HEK293 (cell line): Measurements from ENCODE around the gene SH3BP5.

ENCODE experiments used
- BCL6B ChIP-seq: fragments of 450-650 bp; formaldehyde crosslinking; IDR thresholded peaks from 2 replicates; pipeline ENCODE4 v1.5.1; 2017; ENCODE audit warnings: missing biosample characterization, missing genetic modification characterization
- KLF7 ChIP-seq: fragments of 450-650 bp; formaldehyde crosslinking; IDR thresholded peaks from 2 replicates; pipeline ENCODE4 v1.5.1; 2016; ENCODE audit warnings: missing biosample characterization, missing genetic modification characterization, borderline replicate concordance
- KLF9 ChIP-seq: fragments of 450-650 bp; formaldehyde crosslinking; IDR thresholded peaks from 2 replicates; pipeline ENCODE4 v1.5.1; 2016; ENCODE audit warnings: missing biosample characterization, missing genetic modification characterization, low read depth
- MZF1 ChIP-seq: fragments of 450-650 bp; formaldehyde crosslinking; IDR thresholded peaks from 2 replicates; pipeline ENCODE4 v1.5.1; 2017; ENCODE audit warnings: missing biosample characterization, missing genetic modification characterization, borderline replicate concordance
- PRDM10 ChIP-seq: fragments of 450-650 bp; formaldehyde crosslinking; IDR thresholded peaks from 2 replicates; pipeline ENCODE4 v1.5.1; 2016; ENCODE audit warnings: missing biosample characterization, missing genetic modification characterization
- PRDM4 ChIP-seq: fragments of 450-650 bp; formaldehyde crosslinking; IDR thresholded peaks from 2 replicates; pipeline ENCODE4 v1.5.1; 2017; ENCODE audit warnings: missing biosample characterization, missing genetic modification characterization
- SALL2 ChIP-seq: fragments of 450-650 bp; formaldehyde crosslinking; IDR thresholded peaks from 2 replicates; pipeline ENCODE4 v1.5.0; 2017; ENCODE audit warnings: missing biosample characterization, mild to moderate bottlenecking, missing genetic modification characterization, borderline replicate concordance
- SP7 ChIP-seq: fragments of 450-650 bp; formaldehyde crosslinking; IDR thresholded peaks from 2 replicates; pipeline ENCODE4 v1.5.1; 2016; ENCODE audit warnings: missing biosample characterization, missing genetic modification characterization
- YY2 ChIP-seq: fragments of 450-650 bp; formaldehyde crosslinking; IDR thresholded peaks from 2 replicates; pipeline ENCODE4 v1.5.1; 2016; ENCODE audit warnings: missing biosample characterization, missing genetic modification characterization
- ZBTB48 ChIP-seq: fragments of 450-650 bp; formaldehyde crosslinking; IDR thresholded peaks from 2 replicates; pipeline ENCODE4 v1.5.1; 2016; ENCODE audit warnings: missing biosample characterization, missing genetic modification characterization
- ZBTB8A ChIP-seq: fragments of 450-650 bp; formaldehyde crosslinking; IDR thresholded peaks from 2 replicates; pipeline ENCODE4 v1.5.1; 2016; ENCODE audit warnings: missing biosample characterization, missing genetic modification characterization
- ZNF157 ChIP-seq: fragments of 450-650 bp; formaldehyde crosslinking; IDR thresholded peaks from 2 replicates; pipeline ENCODE4 v1.5.1; 2016; ENCODE audit warnings: missing biosample characterization, missing genetic modification characterization
- ZNF18 ChIP-seq: fragments of 450-650 bp; formaldehyde crosslinking; IDR thresholded peaks from 2 replicates; pipeline ENCODE4 v1.5.1; 2016; ENCODE audit warnings: missing biosample characterization, missing genetic modification characterization
- ZNF292 ChIP-seq: fragments of 450-650 bp; formaldehyde crosslinking; IDR thresholded peaks from 2 replicates; pipeline ENCODE4 v1.5.1; 2016; ENCODE audit warnings: low read depth, missing biosample characterization, missing genetic modification characterization, borderline replicate concordance
- ZNF350 ChIP-seq: fragments of 450-650 bp; formaldehyde crosslinking; IDR thresholded peaks from 2 replicates; pipeline ENCODE4 v1.5.0; 2017; ENCODE audit warnings: missing biosample characterization, mild to moderate bottlenecking, missing genetic modification characterization
- ZNF394 ChIP-seq: fragments of 450-650 bp; formaldehyde crosslinking; IDR thresholded peaks from 2 replicates; pipeline ENCODE4 v1.5.1; 2016; ENCODE audit warnings: missing biosample characterization, missing genetic modification characterization, mild to moderate bottlenecking, moderate library complexity, borderline replicate concordance
- ZNF433 ChIP-seq: fragments of 450-650 bp; formaldehyde crosslinking; IDR thresholded peaks from 2 replicates; pipeline ENCODE4 v1.5.1; 2016; ENCODE audit warnings: missing biosample characterization, missing genetic modification characterization, low read depth
- ZNF473 ChIP-seq: fragments of 450-650 bp; formaldehyde crosslinking; IDR thresholded peaks from 2 replicates; pipeline ENCODE4 v1.5.1; 2017; ENCODE audit warnings: missing biosample characterization, missing genetic modification characterization
- ZNF488 ChIP-seq: fragments of 450-650 bp; formaldehyde crosslinking; IDR thresholded peaks from 2 replicates; pipeline ENCODE4 v1.5.1; 2016; ENCODE audit warnings: missing biosample characterization, missing genetic modification characterization
- ZNF513 ChIP-seq: fragments of 450-650 bp; IDR thresholded peaks from 2 replicates; pipeline ENCODE4 v1.5.1; 2018; ENCODE audit warnings: missing biosample characterization, missing genetic modification characterization
- ZNF548 ChIP-seq: fragments of 450-650 bp; formaldehyde crosslinking; IDR thresholded peaks from 2 replicates; pipeline ENCODE4 v1.5.1; 2016; ENCODE audit warnings: missing biosample characterization, missing genetic modification characterization
- ZNF561 ChIP-seq: fragments of 450-650 bp; IDR thresholded peaks from 2 replicates; pipeline ENCODE4 v1.5.1; 2018; ENCODE audit warnings: missing biosample characterization, missing genetic modification characterization, borderline replicate concordance
- ZNF623 ChIP-seq: fragments of 450-650 bp; formaldehyde crosslinking; IDR thresholded peaks from 2 replicates; pipeline ENCODE4 v1.5.1; 2016; ENCODE audit warnings: missing biosample characterization, missing genetic modification characterization
- ZSCAN4 ChIP-seq: fragments of 450-650 bp; formaldehyde crosslinking; IDR thresholded peaks from 2 replicates; pipeline ENCODE4 v1.5.1; 2017; ENCODE audit warnings: missing biosample characterization, missing genetic modification characterization

SH3BP5 gene

GRCh38 chr3:15269091-15269989, 63.0 kb downstream of the SH3BP5 start (continued):
- TF ChIP-seq ZNF394 (tag by site-specific recombination) (peak; percentile 66; the same call in 1 of the 2 replicates), ZBTB8A (tag by site-specific recombination) (peak; percentile 37), KLF7 (tag by site-specific recombination) (no peak), SALL2 (tag by site-specific recombination) (no peak), ZSCAN4 (peak; percentile 80), PRDM4 (no peak), ZNF513 (tag by site-specific recombination) (no peak; the same call in 1 of the 2 replicates), ZNF292 (tag by site-specific recombination) (no peak), ZNF548 (tag by site-specific recombination) (no peak), ZNF561 (tag by site-specific recombination) (no peak), ZNF488 (tag by site-specific recombination) (no peak), KLF9 (peak; percentile 77), ZNF157 (tag by site-specific recombination) (no peak), YY2 (tag by site-specific recombination) (no peak), ZNF623 (tag by site-specific recombination) (no peak), ZNF350 (tag by site-specific recombination) (no peak), ZBTB48 (peak; percentile 28; the same call in 1 of the 2 replicates), MZF1 (tag by site-specific recombination) (no peak), PRDM10 (tag by site-specific recombination) (peak; percentile 60), SP7 (tag by site-specific recombination) (peak; percentile 95), BCL6B (tag by site-specific recombination) (no peak), ZNF18 (tag by site-specific recombination) (no peak), ZNF433 (tag by site-specific recombination) (no peak), ZNF473 (tag by site-specific recombination) (no peak)
